GM13977 (cell line): ENCODE results near the gene PTPN6.

ENCODE experiments used
- DNase-seq: peaks from one replicate; pipeline ENCODE4 v3.0.0; 2012; ENCODE audit warnings: low spot score
- in situ Hi-C: fragments of 300-500 bp; cut with MboI; formaldehyde crosslinking; loops from one replicate; pipeline ENCODE4 v1.12.0; 2022; ENCODE audit warnings: low sequenced_read_pairs, low pct_unique_long_range_greater_than_20kb, mixed read lengths, inconsistent platforms; ENCODE audit not compliant: unreplicated experiment
- TF ChIP-seq, protein P1 (sequence below): IDR thresholded peaks from 2 replicates; pipeline ENCODE4 v1.5.1; 2012; ENCODE audit warnings: mild to moderate bottlenecking, control low read depth; ENCODE audit not compliant: insufficient read depth; ENCODE audit errors: extremely low read depth, missing control alignments

Gene PTPN6

DNA sequence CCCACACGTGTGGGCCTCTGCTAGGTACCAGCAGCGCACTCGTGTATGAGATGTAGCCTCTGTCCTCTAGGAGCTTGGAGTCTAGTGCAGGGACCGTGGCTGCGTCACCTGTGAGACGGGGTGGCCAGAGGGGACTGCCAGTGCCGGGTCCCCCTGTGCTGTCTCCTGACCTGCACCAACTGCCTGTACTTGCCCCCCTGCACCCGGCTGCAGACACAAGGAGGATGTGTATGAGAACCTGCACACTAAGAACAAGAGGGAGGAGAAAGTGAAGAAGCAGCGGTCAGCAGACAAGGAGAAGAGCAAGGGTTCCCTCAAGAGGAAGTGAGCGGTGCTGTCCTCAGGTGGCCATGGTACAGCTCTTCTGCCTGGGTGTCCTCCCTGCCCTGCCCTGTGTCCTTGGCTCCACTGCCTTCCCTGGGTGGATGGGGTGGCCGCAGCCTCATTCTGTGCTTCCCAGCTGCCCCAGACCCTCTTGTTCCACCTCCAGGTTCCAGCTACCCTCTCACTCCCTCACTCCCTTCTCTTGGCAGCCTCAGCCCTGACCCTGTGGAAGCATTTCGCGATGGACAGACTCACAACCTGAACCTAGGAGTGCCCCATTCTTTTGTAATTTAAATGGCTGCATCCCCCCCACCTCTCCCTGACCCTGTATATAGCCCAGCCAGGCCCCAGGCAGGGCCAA is 9.6 kb downstream of the PTPN6 start:
- in situ Hi-C loops, result no loop called here

DNA sequence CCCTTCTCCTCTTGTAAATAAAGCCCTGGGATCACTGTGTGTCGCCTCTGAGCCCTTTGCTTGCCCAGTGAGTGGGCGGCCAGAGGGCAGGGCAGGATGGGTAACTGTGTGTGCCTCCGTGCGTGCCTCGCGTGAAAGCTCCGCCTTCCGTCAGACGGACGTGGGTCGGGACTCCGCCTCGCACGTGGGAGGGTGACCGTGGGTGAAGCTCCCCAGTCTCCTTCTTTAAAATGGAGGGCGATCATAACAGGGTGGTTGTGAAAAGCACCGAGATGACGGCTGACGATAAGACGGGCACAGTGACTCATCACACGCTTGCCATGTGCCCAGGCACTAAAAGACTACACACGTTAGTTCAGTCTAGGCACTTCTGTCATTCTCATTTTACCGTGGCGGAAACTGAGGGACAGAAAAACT is 10.1 kb downstream of the PTPN6 start:
- DNase-seq, result peak; percentile 73
- in situ Hi-C loops, result no loop called here
- TF ChIP-seq, protein P1, sequence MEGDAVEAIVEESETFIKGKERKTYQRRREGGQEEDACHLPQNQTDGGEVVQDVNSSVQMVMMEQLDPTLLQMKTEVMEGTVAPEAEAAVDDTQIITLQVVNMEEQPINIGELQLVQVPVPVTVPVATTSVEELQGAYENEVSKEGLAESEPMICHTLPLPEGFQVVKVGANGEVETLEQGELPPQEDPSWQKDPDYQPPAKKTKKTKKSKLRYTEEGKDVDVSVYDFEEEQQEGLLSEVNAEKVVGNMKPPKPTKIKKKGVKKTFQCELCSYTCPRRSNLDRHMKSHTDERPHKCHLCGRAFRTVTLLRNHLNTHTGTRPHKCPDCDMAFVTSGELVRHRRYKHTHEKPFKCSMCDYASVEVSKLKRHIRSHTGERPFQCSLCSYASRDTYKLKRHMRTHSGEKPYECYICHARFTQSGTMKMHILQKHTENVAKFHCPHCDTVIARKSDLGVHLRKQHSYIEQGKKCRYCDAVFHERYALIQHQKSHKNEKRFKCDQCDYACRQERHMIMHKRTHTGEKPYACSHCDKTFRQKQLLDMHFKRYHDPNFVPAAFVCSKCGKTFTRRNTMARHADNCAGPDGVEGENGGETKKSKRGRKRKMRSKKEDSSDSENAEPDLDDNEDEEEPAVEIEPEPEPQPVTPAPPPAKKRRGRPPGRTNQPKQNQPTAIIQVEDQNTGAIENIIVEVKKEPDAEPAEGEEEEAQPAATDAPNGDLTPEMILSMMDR, result no peak

More for the DNA sequence above, 9.6 kb downstream of the PTPN6 start:
- TF ChIP-seq, protein P1, result peak; percentile 67
- DNase-seq, result peak; percentile 65

DNA sequence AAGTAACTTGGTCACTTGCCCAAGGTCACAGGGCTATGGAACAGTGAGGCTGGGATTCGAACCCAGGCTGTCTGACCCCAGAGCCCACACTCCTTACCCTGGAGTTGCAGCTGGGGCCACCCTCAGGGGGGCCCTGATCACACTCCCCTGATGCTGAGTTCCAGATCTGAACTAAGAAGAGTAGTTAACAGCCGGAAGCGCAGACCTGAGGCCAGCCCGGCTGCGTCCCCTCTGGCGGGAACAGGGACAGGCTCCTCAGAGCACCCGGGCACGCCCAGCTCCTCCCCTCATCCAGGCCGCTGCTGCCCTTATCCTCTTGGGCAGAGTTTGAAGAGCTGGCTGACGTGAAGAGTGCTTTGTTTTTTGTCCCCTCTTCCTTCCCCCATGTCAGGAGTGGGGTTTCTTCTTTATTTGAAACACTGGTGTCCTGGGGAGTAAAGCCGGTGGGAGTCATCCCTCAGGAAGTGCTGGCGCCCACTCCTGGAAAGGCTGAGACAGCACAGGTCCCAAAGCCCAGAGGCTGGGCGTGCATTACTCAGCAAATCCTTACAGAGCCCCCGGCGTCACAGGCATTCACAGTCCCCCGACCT is 10.6 kb downstream of the PTPN6 start:
- TF ChIP-seq, protein P1, result peak; percentile 31
- in situ Hi-C loops, result no loop called here
- DNase-seq, result peak; percentile 68

DNA sequence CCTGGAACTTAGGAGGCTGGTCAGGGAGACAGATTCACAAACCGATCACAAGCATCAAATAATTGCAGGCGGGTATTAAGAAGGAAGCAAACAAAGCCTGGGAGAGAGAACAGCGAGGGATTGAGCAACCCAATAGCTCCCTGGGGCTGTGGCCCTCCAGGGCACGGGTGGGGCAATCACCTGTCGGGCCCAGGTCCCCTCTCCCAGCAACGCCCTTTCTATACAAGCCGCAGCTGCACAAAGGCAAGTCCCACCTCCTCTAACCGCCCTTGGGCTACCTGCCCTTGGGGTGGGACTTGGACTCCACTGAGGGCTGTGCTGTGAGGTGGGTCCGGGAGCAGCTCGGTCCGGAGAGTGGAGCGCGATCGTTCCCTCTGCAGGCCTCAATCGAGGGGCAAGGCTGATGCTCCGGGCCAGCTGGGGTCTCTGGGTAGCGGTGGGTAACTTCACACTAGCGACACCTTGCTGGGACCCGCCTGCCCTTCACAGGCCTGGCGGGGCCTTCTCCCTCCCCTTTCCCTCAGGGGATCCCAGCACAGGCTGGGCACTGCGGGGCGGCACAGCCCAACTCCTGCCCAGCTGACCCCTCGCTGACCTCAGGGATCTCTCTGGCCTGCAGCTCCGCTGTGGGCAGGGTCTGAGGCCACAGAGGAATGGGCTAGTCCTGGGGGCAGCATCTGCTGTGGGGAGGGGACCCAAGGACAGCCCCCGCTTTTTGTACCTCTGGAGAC is 11.3 kb downstream of the PTPN6 start:
- in situ Hi-C loops, result no loop called here
- DNase-seq, result no peak
- TF ChIP-seq, protein P1, result no peak

DNA sequence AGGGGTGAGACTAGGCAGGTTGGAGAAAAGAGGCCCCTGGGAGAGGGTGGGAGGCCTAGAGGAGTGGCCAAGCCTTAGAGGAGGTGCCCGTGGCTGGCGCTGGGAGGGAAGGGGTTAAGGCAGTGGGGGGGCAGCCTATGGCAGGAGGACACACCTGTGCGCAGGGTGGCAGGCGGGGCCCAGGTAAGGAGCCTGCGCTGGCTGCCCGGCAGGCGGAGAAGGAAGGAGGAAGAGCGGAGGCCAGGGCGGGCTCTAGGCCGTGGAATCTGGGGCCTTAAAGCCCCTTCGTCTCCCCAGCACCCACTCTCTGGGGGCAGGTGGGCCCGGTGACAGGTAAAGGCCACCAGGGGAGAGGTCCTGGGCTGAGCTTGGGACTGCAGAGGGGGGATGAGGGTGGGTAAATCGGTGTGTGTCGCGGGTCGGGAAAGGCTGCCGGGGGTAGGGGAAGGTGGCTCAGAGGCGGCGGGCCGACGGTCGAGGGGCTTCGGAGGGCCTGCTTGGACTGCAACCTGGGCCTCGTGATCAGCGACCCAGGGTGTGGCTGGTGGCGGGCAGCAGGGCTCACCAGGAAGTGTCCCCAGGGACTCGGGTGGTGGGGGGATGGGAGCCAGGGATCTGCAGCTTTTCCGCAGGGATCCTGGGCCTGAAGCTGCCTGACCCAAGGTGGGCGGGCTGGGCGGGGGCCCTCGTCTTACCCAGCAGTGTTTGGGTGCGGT is 12.0 kb downstream of the PTPN6 start:
- DNase-seq, result no peak
- TF ChIP-seq, protein P1, result no peak
- in situ Hi-C loops, result no loop called here

DNA sequence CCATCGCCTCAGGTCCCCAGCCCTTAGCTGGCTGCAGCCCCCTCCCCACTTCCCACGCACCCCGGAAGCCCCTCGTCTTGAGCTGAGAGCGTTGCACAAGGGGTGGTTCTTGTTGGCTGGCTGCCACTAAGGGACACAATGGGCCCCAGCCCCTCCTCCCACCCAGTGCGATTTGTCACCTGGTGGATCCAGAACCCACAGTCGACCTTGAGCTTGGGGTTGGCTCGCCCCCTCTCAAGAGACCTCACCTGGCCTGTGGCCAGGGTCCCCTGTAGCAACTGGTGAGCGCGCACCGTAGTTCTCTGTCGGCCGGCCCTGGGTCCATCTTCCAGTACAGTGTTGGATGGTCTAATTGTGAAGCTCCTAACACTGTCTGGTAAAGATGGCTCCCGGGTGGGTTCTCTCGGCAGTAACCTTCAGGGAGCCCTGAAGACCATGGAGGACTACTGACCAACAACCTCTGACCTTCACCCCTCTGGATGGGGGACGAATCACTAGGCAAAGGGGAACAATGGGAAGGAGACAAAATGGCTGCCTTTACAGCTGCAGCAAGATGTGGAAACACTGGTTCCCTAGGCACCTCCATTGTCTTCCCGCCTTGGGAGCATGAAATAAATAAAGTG is 12.7 kb downstream of the PTPN6 start:
- TF ChIP-seq, protein P1, result no peak
- DNase-seq, result no peak
- in situ Hi-C loops, result no loop called here
